Keratinocyte (primary cell): Measurements from ENCODE around the gene CNTD1. TPM values are rescaled to one million over a fixed set of nuclear protein-coding genes. Genes with fewer than 3 reads are reported as not detected.

ENCODE experiments used
- DNase-seq: peaks from one replicate; pipeline ENCODE4 v3.0.0-alpha.2; 2011; ENCODE audit warnings: low read depth, missing footprints, low spot score
- FAIRE-seq: peaks from 2 replicates; lab custom pipeline; 2011; peaks lifted over from hg19 to GRCh38; lab: Jason Lieb, UNC
- H2AFZ ChIP-seq: 2 replicates; pipeline ENCODE4 v1.6.0; 2012; ENCODE audit warnings: low read length, control low read depth, inconsistent platforms; ENCODE audit not compliant: control insufficient read depth
- H3K27ac ChIP-seq: 2 replicates; pipeline ENCODE4 v1.5.1; 2011; ENCODE audit warnings: low read length; ENCODE audit not compliant: control insufficient read depth, insufficient read depth
- H3K27me3 ChIP-seq: 3 replicates; pipeline ENCODE4 v1.6.0; 2011; ENCODE audit warnings: low read length; ENCODE audit not compliant: control insufficient read depth, insufficient read depth; ENCODE audit errors: extremely low read depth
- H3K36me3 ChIP-seq, 2 experiments: 2 replicates in 1 of 2; 3 replicates in 1 of 2; pipeline ENCODE4 v1.5.1; 2011; ENCODE audit warnings: low read length in 2 of 2, mild to moderate bottlenecking in 1 of 2; ENCODE audit not compliant: control insufficient read depth in 2 of 2, insufficient read depth in 2 of 2; ENCODE audit errors: extremely low read depth in 1 of 2
- H3K4me1 ChIP-seq: 3 replicates; pipeline ENCODE4 v1.5.1; 2011; ENCODE audit warnings: low read length; ENCODE audit not compliant: control insufficient read depth, insufficient read depth; ENCODE audit errors: extremely low read depth
- H3K4me2 ChIP-seq: 3 replicates; pipeline ENCODE4 v1.6.0; 2011; ENCODE audit warnings: low read depth, low read length; ENCODE audit not compliant: control insufficient read depth, insufficient read depth; ENCODE audit errors: extremely low read depth
- H3K4me3 ChIP-seq, 3 experiments: fragments of 200-600 bp in 1 of 3; sonication (generic) in 1 of 3; 2 replicates in 2 of 3; 3 replicates in 1 of 3; pipeline ENCODE4 v1.5.1; 2011 to 2016; ENCODE audit warnings: low read length in 3 of 3, mild to moderate bottlenecking in 3 of 3, control low read depth in 2 of 3, inconsistent platforms in 1 of 3, low read depth in 1 of 3, mixed read lengths in 1 of 3, mixed run types in 1 of 3, moderate library complexity in 1 of 3; ENCODE audit not compliant: control insufficient read depth in 2 of 3, insufficient read depth in 2 of 3; ENCODE audit errors: extremely low read depth in 1 of 3
- H3K79me2 ChIP-seq: 2 replicates; pipeline ENCODE4 v1.6.0; 2012; ENCODE audit warnings: low read length; ENCODE audit not compliant: control insufficient read depth, insufficient read depth
- H3K9ac ChIP-seq: 3 replicates; pipeline ENCODE4 v1.6.0; 2011; ENCODE audit warnings: low read length; ENCODE audit not compliant: control insufficient read depth, insufficient read depth; ENCODE audit errors: extremely low read depth
- H3K9me1 ChIP-seq: 3 replicates; pipeline ENCODE4 v1.6.0; 2011; ENCODE audit warnings: low read length; ENCODE audit not compliant: control insufficient read depth, insufficient read depth; ENCODE audit errors: extremely low read depth
- H3K9me3 ChIP-seq: 2 replicates; pipeline ENCODE4 v1.5.1; 2012; ENCODE audit warnings: low read depth, low read length; ENCODE audit not compliant: control insufficient read depth
- H4K20me1 ChIP-seq: 3 replicates; pipeline ENCODE4 v1.6.0; 2011; ENCODE audit warnings: low read length; ENCODE audit not compliant: control insufficient read depth, insufficient read depth; ENCODE audit errors: extremely low read depth
- CTCF ChIP-seq, 3 experiments: IDR thresholded peaks in 1 of 3; conservative IDR thresholded peaks in 1 of 3; optimal IDR thresholded peaks in 1 of 3; 2 replicates in 2 of 3; 3 replicates in 1 of 3; pipeline versions ENCODE3 to v1.5.1; 2011; ENCODE audit warnings: low read length in 3 of 3, mild to moderate bottlenecking in 3 of 3, moderate library complexity in 2 of 3, control low read depth in 1 of 3, inconsistent platforms in 1 of 3; ENCODE audit not compliant: insufficient read depth in 2 of 3; ENCODE audit errors: extremely low read depth in 1 of 3
- EZH2 ChIP-seq: IDR thresholded peaks from one replicate; pipeline ENCODE4 v1.6.1; 2012; ENCODE audit warnings: inconsistent platforms, mild to moderate bottlenecking, low read length, moderate library complexity
- dilution Hi-C: fragments of 300-500 bp; cut with MboI; formaldehyde crosslinking; loops from one replicate; pipeline ENCODE4 v1.7.0; 2020; ENCODE audit warnings: low sequenced_read_pairs; ENCODE audit not compliant: extremely low pct_ligation_motif_present
- polyA plus RNA-seq, 5 experiments: library from polyadenylated mRNA; depleted of rRNA in 3 of 5; stranded (reverse) in 3 of 5; stranded (forward) in 1 of 5; unstranded in 1 of 5; fragments of >200 nt; gene quantifications; 1 replicate in 1 of 5; 2 replicates in 3 of 5; 3 replicates in 1 of 5; pipeline versions ENCODE4 v1.2.1 to v1.2.3, GENCODE V29; 2011 to 2012; ENCODE audit warnings: missing spikeins in 2 of 5, low read depth in 1 of 5, low replicate concordance in 1 of 5

Gene CNTD1
- polyA plus RNA-seq, 1 donor (not counting 4 experiments of a cell fraction or from before 2014, with no cell fraction given) = not detected

GRCh38 chr17:42853597-42853967 lies 54.9 kb downstream of the CNTD1 start:
- Histone ChIP-seq H3K27me3 (no peaks in the 10 kb centered on the region), H4K20me1 (no peaks in the 10 kb centered on the region), H3K9ac (no peak overlapping the region), H2AFZ (no peak overlapping the region), H3K79me2 (no peaks in the 10 kb centered on the region), H3K27ac (no peak overlapping the region), H3K4me1 (no peaks in the 10 kb centered on the region), H3K9me1 (no peaks in the 10 kb centered on the region), H3K9me3 (no peaks in the 10 kb centered on the region), H3K4me2 (no peak overlapping the region), H3K36me3 (no peaks in the 10 kb centered on the region), H3K4me3 (no peak overlapping the region)
- FAIRE-seq = no peak
- no peak for DNase-seq
- dilution Hi-C loops = no loop called here
- no peak for TF ChIP-seq CTCF (optimal IDR thresholded peaks at IDR 0.05 in 1 of 3, IDR thresholded peaks at IDR 0.05 in 1 of 3, conservative IDR thresholded peaks at IDR 0.05 in 1 of 3; ENCODE audit: extremely low read depth in 1 of 3, insufficient read depth in 2 of 3, low read length in 3 of 3)
- TF ChIP-seq EZH2 = no peak

GRCh38 chr17:42853968-42854790 lies 55.5 kb downstream of the CNTD1 start:
- DNase-seq = no peak
- no peaks in the 10 kb centered on the region for H3K4me1 ChIP-seq
- H3K27ac ChIP-seq = no peak overlapping the region
- H2AFZ ChIP-seq = no peak overlapping the region
- no peaks in the 10 kb centered on the region for H3K9me3 ChIP-seq
- no peaks in the 10 kb centered on the region for H3K36me3 ChIP-seq
- H3K27me3 ChIP-seq = no peaks in the 10 kb centered on the region
- TF ChIP-seq CTCF (optimal IDR thresholded peaks at IDR 0.05 in 1 of 3, IDR thresholded peaks at IDR 0.05 in 1 of 3, conservative IDR thresholded peaks at IDR 0.05 in 1 of 3; ENCODE audit: extremely low read depth in 1 of 3, insufficient read depth in 2 of 3, low read length in 3 of 3) = no peak
- no peak for TF ChIP-seq EZH2
- no peaks in the 10 kb centered on the region for H3K9me1 ChIP-seq
- dilution Hi-C loops = no loop called here
- H3K4me3 ChIP-seq = no peak overlapping the region
- no peak for FAIRE-seq
- no peak overlapping the region for H3K9ac ChIP-seq
- H4K20me1 ChIP-seq = no peaks in the 10 kb centered on the region
- no peak overlapping the region for H3K4me2 ChIP-seq
- no peaks in the 10 kb centered on the region for H3K79me2 ChIP-seq
